SK-N-DZ (cell line): ENCODE data around the gene UPF3B. TPM values are rescaled to one million over a fixed set of nuclear protein-coding genes. Genes with fewer than 3 reads are reported as not detected.
A peak's percentile ranks its signal among the peaks of the same experiment; 100 is the strongest.
"Not testable (repeated sequence)": the region's sequence is repeated elsewhere in the genome, so short reads cannot be mapped to it uniquely, and the experiment has no call there.

Experiments
- DNase-seq: peaks from one replicate; pipeline ENCODE4 v3.0.0-alpha.2; 2015; ENCODE audit warnings: low spot score
- polyA plus RNA-seq, 2 experiments: library from polyadenylated mRNA; depleted of rRNA; stranded (reverse); fragments of >200 nt; gene quantifications; 2 replicates each; pipeline ENCODE4 v1.2.3, GENCODE V29; 2014

The UPF3B gene
- polyA plus RNA-seq (2014; cell fraction: cytosol; rRNA removed), result 8.0 and 10.0 TPM in 2 replicates
- 9.3 and 15.2 TPM in 2 replicates for polyA plus RNA-seq (2014; cell fraction: nucleus; rRNA removed)

GRCh38 chrX:119852382-119853353, at the start of gene UPF3B:
UPF3B (minus strand) TSS chrX:119852963; CDS start chrX:119852928, 35 bp downstream.
- DNase-seq, result peak; percentile 99

- DNase-seq, result no peak
Observed at GRCh38 chrX:119900976-119901375, 48.2 kb upstream of the UPF3B start.

GRCh38 chrX:119899125-119899524, 46.4 kb upstream of the UPF3B start:
- no peak for DNase-seq

GRCh38 chrX:119895843-119896326, 43.1 kb upstream of the UPF3B start, which contains the start of gene AKAP14:
AKAP14 (plus strand) TSS chrX:119895893; CDS start chrX:119903224, 7,331 bp downstream.
- DNase-seq, result peak; percentile 17

GRCh38 chrX:119891961-119892692, 39.4 kb upstream of the UPF3B start:
- not testable (repeated sequence) for DNase-seq

GRCh38 chrX:119890626-119891025, 37.9 kb upstream of the UPF3B start:
- not testable (repeated sequence) for DNase-seq

GRCh38 chrX:119887721-119888425, 35.1 kb upstream of the UPF3B start:
- peak; percentile 84 for DNase-seq

GRCh38 chrX:119885554-119886428, 33.0 kb upstream of the UPF3B start:
- no peak for DNase-seq

GRCh38 chrX:119880552-119881437, 28.0 kb upstream of the UPF3B start:
- DNase-seq, result peak; percentile 59

- DNase-seq, result no peak
Observed at GRCh38 chrX:119880076-119880475, 27.3 kb upstream of the UPF3B start.

GRCh38 chrX:119878740-119879139, 26.0 kb upstream of the UPF3B start:
- no peak for DNase-seq

- peak; percentile 86 for DNase-seq
Observed at GRCh38 chrX:119871599-119872395, 19.0 kb upstream of the UPF3B start, which contains the start of the genes NDUFA1 and RNF113A. NDUFA1 (plus strand) TSS chrX:119871832; CDS start chrX:119871912, 80 bp downstream. RNF113A (minus strand) TSS chrX:119871733; CDS start chrX:119871613, 120 bp downstream.

- DNase-seq, result peak; percentile 8
Observed at GRCh38 chrX:119871245-119871598, 18.5 kb upstream of the UPF3B start.

GRCh38 chrX:119870626-119871131, 17.9 kb upstream of the UPF3B start:
- DNase-seq, result peak; percentile 18

GRCh38 chrX:119853444-119853843, 681 bp upstream of the UPF3B start:
- DNase-seq, result peak; percentile 26

- no peak for DNase-seq
Observed at GRCh38 chrX:119833905-119834304, 18.9 kb downstream of the UPF3B start.

- no peak for DNase-seq
Observed at GRCh38 chrX:119828446-119828845, 24.3 kb downstream of the UPF3B start.

GRCh38 chrX:119826399-119826959, 26.3 kb downstream of the UPF3B start:
- DNase-seq, result no peak
